Subcutaneous adipose tissue (tissue), 4 donors: ENCODE data around the gene IL10. TPM values are rescaled to one million over a fixed set of nuclear protein-coding genes. Genes with fewer than 3 reads are reported as not detected.

ENCODE experiments used
- CTCF ChIP-seq: fragments of 450-650 bp; IDR thresholded peaks from one replicate; pipeline ENCODE4 v1.5.1; 2016; ENCODE audit warnings: low read depth, mild to moderate bottlenecking, control low read depth, antibody characterized with exemption, moderate library complexity
- total RNA-seq, 4 donors: library from RNA; depleted of rRNA; stranded (reverse); fragments of >200 nt; gene quantifications; one replicate each; pipeline ENCODE4 v1.1.0, GENCODE V29; 2016

Gene IL10
- total RNA-seq, 4 donors from 2014 or later: 8.3 to 18.5 (median 12.1) TPM

GRCh38 chr1:206729050-206729449, 43.2 kb downstream of the IL10 start:
- TF ChIP-seq CTCF: no peak

GRCh38 chr1:206728697-206728987, 43.7 kb downstream of the IL10 start:
- no peak for TF ChIP-seq CTCF

GRCh38 chr1:206727981-206728696, 44.2 kb downstream of the IL10 start:
- TF ChIP-seq CTCF: no peak

GRCh38 chr1:206725109-206725963, 47.0 kb downstream of the IL10 start:
- no peak for TF ChIP-seq CTCF

- TF ChIP-seq CTCF: no peak
Measured at GRCh38 chr1:206723805-206724472, 48.4 kb downstream of the IL10 start.

- no peak for TF ChIP-seq CTCF
Measured at GRCh38 chr1:206723462-206723804, 48.9 kb downstream of the IL10 start.
